GM19452 (cell line): ENCODE results near the gene MRPS5.

Experiments used
- ATAC-seq: cut with Tn5 transposase; IDR thresholded peaks from one replicate; pipeline ENCODE4 v1.9.1; 2021; ENCODE audit not compliant: unreplicated experiment

The MRPS5 gene

DNA sequence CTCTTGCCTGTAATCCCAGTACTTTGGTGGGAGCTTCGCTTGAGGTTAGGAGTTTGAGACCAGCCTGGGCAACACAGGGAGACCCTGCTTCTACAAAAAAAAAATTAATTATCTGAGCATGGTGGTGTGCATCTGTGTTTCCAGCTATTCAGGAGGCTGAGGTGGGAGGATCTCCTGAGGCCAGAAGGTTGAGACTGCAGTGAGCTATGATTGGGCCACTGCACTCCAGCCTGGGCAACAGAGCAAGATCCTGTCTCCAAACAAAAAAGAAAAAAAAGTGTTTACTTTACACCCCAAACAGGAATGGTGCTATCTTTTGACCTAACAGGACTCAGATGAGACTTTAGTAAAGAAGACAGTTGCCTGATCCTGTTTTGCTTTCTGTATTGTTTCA is 60.5 kb downstream of the MRPS5 start:
- no peak for ATAC-seq

- no peak for ATAC-seq
These were observed 61.0 kb downstream of the MRPS5 start for GRCh38 chr2:95060446-95061118.

- ATAC-seq = no peak
These were observed 61.8 kb downstream of the MRPS5 start for GRCh38 chr2:95059656-95060370.

- ATAC-seq = no peak
These were observed 62.5 kb downstream of the MRPS5 start for GRCh38 chr2:95058989-95059641.

DNA sequence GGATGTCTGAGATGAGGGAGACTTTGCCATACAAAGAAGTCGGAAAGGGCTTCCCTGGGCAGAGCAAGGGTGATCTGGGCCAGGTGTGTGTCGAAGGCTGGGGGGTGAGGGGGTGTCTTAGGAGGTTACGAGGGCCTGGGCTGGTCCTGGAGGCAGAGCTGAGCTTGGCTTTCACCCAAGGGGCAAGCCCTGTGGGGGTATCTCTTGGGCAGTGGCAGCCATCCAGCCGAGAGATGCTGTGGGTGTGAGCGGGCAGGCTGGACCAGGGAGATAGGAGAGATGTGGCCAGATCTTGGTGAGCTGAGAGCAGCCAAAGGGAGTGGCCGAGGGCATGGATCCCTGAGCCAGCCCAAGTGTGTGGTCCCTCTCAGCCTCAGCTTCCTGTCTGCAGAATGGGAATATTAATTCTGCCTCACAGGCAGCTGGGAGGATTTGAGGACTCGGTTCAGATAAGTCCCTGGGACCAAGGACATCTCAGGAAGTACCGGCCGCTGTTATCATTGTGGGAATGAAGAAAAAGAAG is 63.1 kb downstream of the MRPS5 start:
- no peak for ATAC-seq

GRCh38 chr2:95057535-95058370 is 63.9 kb downstream of the MRPS5 start:
- no peak for ATAC-seq

GRCh38 chr2:95056461-95057459 is 64.8 kb downstream of the MRPS5 start:
- ATAC-seq = no peak

GRCh38 chr2:95056044-95056443 is 65.6 kb downstream of the MRPS5 start:
- no peak for ATAC-seq

DNA sequence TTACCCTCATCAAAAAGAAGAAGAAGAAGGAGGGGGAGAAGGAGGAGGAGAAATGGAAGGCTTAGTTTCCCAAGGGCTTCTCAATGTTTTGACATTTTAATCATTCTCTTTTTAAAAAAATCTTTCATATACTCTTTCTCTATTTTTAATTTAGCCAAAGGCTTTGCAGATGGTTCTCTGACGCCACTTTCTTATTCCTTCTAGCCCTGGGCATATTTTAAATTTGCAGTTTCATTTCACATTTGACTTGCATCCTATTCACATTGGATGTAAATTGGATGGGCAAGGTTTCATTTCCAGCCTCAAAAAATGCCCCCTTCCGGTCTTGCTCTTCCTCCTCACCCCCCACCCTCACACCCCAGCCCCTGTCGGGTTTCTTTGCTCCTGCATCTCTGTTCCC is 66.3 kb downstream of the MRPS5 start:
- no peak for ATAC-seq

DNA sequence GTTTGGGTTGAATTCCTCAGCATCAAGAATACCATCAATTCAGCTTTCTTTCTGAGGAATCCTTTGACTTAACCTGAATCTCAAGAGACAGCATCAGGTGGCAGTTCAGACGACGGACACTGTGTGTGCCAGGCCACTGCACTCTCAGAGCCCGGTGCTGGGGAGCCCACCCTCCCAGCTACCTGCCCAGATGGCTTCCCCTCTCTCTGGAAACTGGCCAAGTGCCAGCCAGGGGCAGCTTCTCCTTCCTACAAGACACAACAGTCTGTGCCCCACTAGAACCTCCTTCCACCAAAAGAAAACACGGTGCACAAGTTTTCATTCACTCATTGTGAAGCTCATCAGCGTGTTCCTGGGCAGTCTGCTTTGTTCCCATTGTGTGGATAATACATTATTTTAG is 67.6 kb downstream of the MRPS5 start:
- ATAC-seq = no peak

DNA sequence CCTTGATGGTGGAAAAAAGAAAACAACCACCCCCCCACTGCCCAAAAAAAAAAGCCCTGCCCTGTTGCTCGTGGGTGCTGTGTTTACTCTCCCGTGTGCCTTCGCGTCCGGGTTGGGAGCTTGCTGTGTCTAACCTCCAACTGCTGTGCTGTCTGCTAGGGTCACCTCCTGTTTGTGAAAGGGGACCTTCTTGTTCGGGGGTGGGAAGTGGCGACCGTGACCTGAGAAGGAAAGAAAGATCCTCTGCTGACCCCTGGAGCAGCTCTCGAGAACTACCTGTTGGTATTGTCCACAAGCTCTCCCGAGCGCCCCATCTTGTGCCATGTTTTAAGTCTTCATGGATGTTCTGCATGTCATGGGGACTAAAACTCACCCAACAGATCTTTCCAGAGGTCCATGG is 68.1 kb downstream of the MRPS5 start:
- no peak for ATAC-seq

- ATAC-seq = no peak
These were observed 68.7 kb downstream of the MRPS5 start for GRCh38 chr2:95052804-95053479.

- ATAC-seq = no peak
These were observed 69.3 kb downstream of the MRPS5 start for GRCh38 chr2:95052307-95052706.

- no peak for ATAC-seq
These were observed 70.0 kb downstream of the MRPS5 start for GRCh38 chr2:95051626-95052025.

GRCh38 chr2:95050385-95051300 is 71.0 kb downstream of the MRPS5 start:
- no peak for ATAC-seq

DNA sequence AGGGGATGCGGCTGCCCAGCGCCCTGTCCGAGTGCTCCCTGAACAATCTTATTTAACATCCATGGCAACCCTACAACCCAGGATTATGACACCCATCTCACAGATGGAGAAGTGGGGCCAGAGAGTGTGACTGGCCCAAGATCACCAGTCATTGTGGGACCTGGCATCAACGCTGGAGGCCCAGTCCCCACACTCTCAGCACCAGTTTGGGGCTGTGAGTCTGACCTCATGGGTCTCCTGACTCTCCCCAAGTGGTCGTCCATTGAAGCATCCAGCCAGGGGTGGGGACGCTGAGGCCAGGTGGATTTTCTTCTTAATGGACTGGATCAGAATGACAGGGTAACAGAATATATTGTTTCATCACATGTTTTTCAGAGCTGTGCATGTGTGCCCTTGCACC is 71.6 kb downstream of the MRPS5 start:
- ATAC-seq = no peak

DNA sequence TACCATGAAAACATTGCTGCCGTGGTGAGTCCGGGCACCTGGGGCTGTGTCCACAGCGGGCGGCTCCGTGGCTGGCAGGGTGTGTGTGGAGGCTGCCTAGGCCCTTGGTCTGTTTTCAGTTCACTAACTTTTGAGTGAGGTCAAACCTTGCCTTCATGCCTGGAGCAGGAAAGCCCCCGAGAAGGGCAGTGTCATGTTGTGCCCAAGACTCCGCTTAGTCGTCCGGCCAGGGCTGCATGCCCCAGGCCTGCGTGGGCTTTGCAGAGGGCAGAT is 72.0 kb downstream of the MRPS5 start:
- no peak for ATAC-seq

GRCh38 chr2:95048825-95049682 is 72.6 kb downstream of the MRPS5 start:
- no peak for ATAC-seq
